IMR-90 (cell line): Measurements from ENCODE around the gene LGI4. TPM values are rescaled to one million over a fixed set of nuclear protein-coding genes. Genes with fewer than 3 reads are reported as not detected.

Experiments used
- ATAC-seq: fragments of 200-7000 bp; cut with Tn5 transposase; 2 replicates; pipeline ENCODE4 v1.9.1; 2020; ENCODE audit warnings: low read depth, mild to moderate bottlenecking, moderate library complexity
- BruUV-seq: library from RNA; stranded (reverse); fragments of 400-500 nt; replicated peaks from 2 replicates; lab custom pipeline; 2021; lab: Mats Ljungman, UMichigan
- CTCF ChIA-PET: fragments of 300-600 bp; formaldehyde crosslinking; extraction: SDS; loops from one replicate; lab custom pipeline; 2021; ENCODE audit warnings: antibody characterized with exemption; lab: Yijun Ruan, JAX
- POLR2A ChIA-PET: fragments of 300-600 bp; sonication (Branson Sonifier 250); formaldehyde crosslinking; loops from one replicate; lab custom pipeline; 2022; ENCODE audit warnings: antibody characterized with exemption; ENCODE audit not compliant: unreplicated experiment; lab: Charles Lee
- DNase-seq: peaks from one replicate; pipeline ENCODE4 v3.0.0; 2013
- H2AFZ ChIP-seq: replicated peaks from 2 replicates; pipeline ENCODE3; 2013; ENCODE audit warnings: low read length, mild to moderate bottlenecking; ENCODE audit not compliant: poor library complexity
- H2AK5ac ChIP-seq: 2 replicates; pipeline ENCODE4 v1.6.1; 2013; ENCODE audit warnings: low read depth, low read length, inconsistent platforms
- H2AK9ac ChIP-seq: replicated peaks from 2 replicates; pipeline ENCODE3; 2013; ENCODE audit warnings: mild to moderate bottlenecking, low read depth, low read length, moderate library complexity; ENCODE audit not compliant: poor library complexity
- H2BK120ac ChIP-seq: 2 replicates; pipeline ENCODE4 v1.6.1; 2013; ENCODE audit warnings: low read depth, low read length, inconsistent platforms
- H2BK15ac ChIP-seq: 3 replicates; pipeline ENCODE4 v1.6.1; 2013; ENCODE audit warnings: low read depth, low read length, inconsistent platforms
- H2BK20ac ChIP-seq: 2 replicates; pipeline ENCODE4 v1.6.1; 2013; ENCODE audit warnings: low read depth, mild to moderate bottlenecking, inconsistent platforms, low read length, moderate library complexity
- H2BK5ac ChIP-seq: 2 replicates; pipeline ENCODE4 v1.6.1; 2013; ENCODE audit warnings: mild to moderate bottlenecking, low read depth, low read length, inconsistent platforms; ENCODE audit not compliant: poor library complexity, severe bottlenecking
- H3K14ac ChIP-seq: replicated peaks from 2 replicates; pipeline ENCODE4 v1.6.1; 2013; ENCODE audit warnings: low read depth, low read length, inconsistent platforms
- H3K18ac ChIP-seq: 2 replicates; pipeline ENCODE4 v1.6.1; 2013; ENCODE audit warnings: low read depth, low read length, control low read depth
- H3K23ac ChIP-seq: 2 replicates; pipeline ENCODE4 v1.6.1; 2013; ENCODE audit warnings: low read depth, low read length, inconsistent platforms
- H3K27ac ChIP-seq: 2 replicates; pipeline ENCODE4 v1.5.1; 2013; ENCODE audit warnings: mild to moderate bottlenecking, control low read depth, low read length; ENCODE audit not compliant: insufficient read depth
- H3K27me3 ChIP-seq: 2 replicates; pipeline ENCODE4 v1.6.1; 2013; ENCODE audit warnings: low read length; ENCODE audit not compliant: control insufficient read depth, insufficient read depth
- H3K36me3 ChIP-seq: 2 replicates; pipeline ENCODE4 v1.6.1; 2013; ENCODE audit warnings: low read length, mixed read lengths; ENCODE audit not compliant: control insufficient read depth, insufficient read depth
- H3K4ac ChIP-seq: 2 replicates; pipeline ENCODE4 v1.6.1; 2013; ENCODE audit warnings: low read depth, low read length, inconsistent platforms
- H3K4me1 ChIP-seq: 2 replicates; pipeline ENCODE4 v1.6.1; 2013; ENCODE audit warnings: low read length, mixed read lengths; ENCODE audit not compliant: control insufficient read depth, insufficient read depth
- H3K4me2 ChIP-seq: 2 replicates; pipeline ENCODE4 v1.6.1; 2013; ENCODE audit warnings: low read depth, mild to moderate bottlenecking, control low read depth, low read length, moderate library complexity
- H3K4me3 ChIP-seq: 2 replicates; pipeline ENCODE4 v1.5.1; 2013; ENCODE audit warnings: low read depth, mild to moderate bottlenecking, control low read depth, low read length, moderate library complexity; ENCODE audit not compliant: insufficient read depth
- H3K56ac ChIP-seq: 2 replicates; pipeline ENCODE4 v1.6.1; 2013; ENCODE audit warnings: low read length, inconsistent platforms; ENCODE audit not compliant: insufficient read depth; ENCODE audit errors: extremely low read depth
- H3K79me1 ChIP-seq, 2 experiments: 2 replicates each; pipeline ENCODE4 v1.6.1; 2013; ENCODE audit warnings: low read length in 2 of 2, inconsistent platforms in 1 of 2, low read depth in 1 of 2
- H3K9ac ChIP-seq: 2 replicates; pipeline ENCODE4 v1.6.1; 2013; ENCODE audit warnings: low read depth, low read length, control low read depth
- H3K9me1 ChIP-seq: 2 replicates; pipeline ENCODE4 v1.6.1; 2013; ENCODE audit warnings: low read length, inconsistent platforms; ENCODE audit not compliant: insufficient read depth
- H3K9me3 ChIP-seq: 2 replicates; pipeline ENCODE4 v1.6.1; 2013; ENCODE audit warnings: low read length; ENCODE audit not compliant: control insufficient read depth, insufficient read depth
- H4K20me1 ChIP-seq: 2 replicates; pipeline ENCODE4 v1.6.1; 2013; ENCODE audit warnings: low read length, inconsistent platforms; ENCODE audit not compliant: insufficient read depth
- H4K5ac ChIP-seq: 2 replicates; pipeline ENCODE4 v1.6.1; 2013; ENCODE audit warnings: mild to moderate bottlenecking, low read depth, low read length, control low read depth
- H4K8ac ChIP-seq, 2 experiments: 2 replicates each; pipeline ENCODE4 v1.6.1; 2013; ENCODE audit warnings: low read depth in 2 of 2, low read length in 2 of 2, control low read depth in 1 of 2, inconsistent platforms in 1 of 2
- H4K91ac ChIP-seq: 2 replicates; pipeline ENCODE4 v1.6.1; 2013; ENCODE audit warnings: low read depth, low read length, inconsistent platforms; ENCODE audit not compliant: insufficient read depth
- RCOR1 ChIP-seq: IDR thresholded peaks from 2 replicates; pipeline ENCODE4 v1.6.1; 2012; ENCODE audit warnings: mild to moderate bottlenecking, low read length, improper control_type of control experiment; ENCODE audit not compliant: insufficient replicate concordance
- WGBS, 2 experiments: methylation state at CpG; one replicate each; pipeline versions ENCODE4 v1.1.5 to v1.1.7; 2013; ENCODE audit warnings: missing lambda C conversion rate in 2 of 2; ENCODE audit not compliant: insufficient read length in 1 of 2; ENCODE audit errors: extremely low coverage in 2 of 2; 5-methylcytosine and 5-hydroxymethylcytosine counted together
- dilution Hi-C: fragments of 300-500 bp; cut with HindIII; formaldehyde crosslinking; loops from one replicate; pipeline ENCODE4 v1.14.3; 2018; ENCODE audit warnings: low sequenced_read_pairs; ENCODE audit not compliant: unreplicated experiment
- in situ Hi-C: fragments of 300-500 bp; cut with MboI; formaldehyde crosslinking; loops from 3 replicates; pipeline ENCODE4 v1.14.3; 2019; ENCODE audit warnings: low sequenced_read_pairs, inconsistent platforms, mixed read lengths
- intact Hi-C: fragments of 100-400 bp; cut with micrococcal nuclease; formaldehyde crosslinking; loops from 2 replicates; pipeline ENCODE4 v1.10.0; 2022
- polyA plus RNA-seq, 3 experiments: library from polyadenylated mRNA; depleted of rRNA; stranded (reverse); fragments of >200 nt; gene quantifications; 2 replicates each; pipeline ENCODE4 v1.2.3, GENCODE V29; 2012; ENCODE audit warnings: low replicate concordance in 1 of 3
- total RNA-seq: library from RNA; depleted of rRNA; stranded (reverse); fragments of >200 nt; gene quantifications from 2 replicates; pipeline ENCODE4 v1.2.3, GENCODE V29; 2012

LGI4 gene
- total and polyA plus RNA-seq, 2 of the 4 experiments (the other 2 are of a cell fraction) = 0.10 TPM; not detected in 1

DNA sequence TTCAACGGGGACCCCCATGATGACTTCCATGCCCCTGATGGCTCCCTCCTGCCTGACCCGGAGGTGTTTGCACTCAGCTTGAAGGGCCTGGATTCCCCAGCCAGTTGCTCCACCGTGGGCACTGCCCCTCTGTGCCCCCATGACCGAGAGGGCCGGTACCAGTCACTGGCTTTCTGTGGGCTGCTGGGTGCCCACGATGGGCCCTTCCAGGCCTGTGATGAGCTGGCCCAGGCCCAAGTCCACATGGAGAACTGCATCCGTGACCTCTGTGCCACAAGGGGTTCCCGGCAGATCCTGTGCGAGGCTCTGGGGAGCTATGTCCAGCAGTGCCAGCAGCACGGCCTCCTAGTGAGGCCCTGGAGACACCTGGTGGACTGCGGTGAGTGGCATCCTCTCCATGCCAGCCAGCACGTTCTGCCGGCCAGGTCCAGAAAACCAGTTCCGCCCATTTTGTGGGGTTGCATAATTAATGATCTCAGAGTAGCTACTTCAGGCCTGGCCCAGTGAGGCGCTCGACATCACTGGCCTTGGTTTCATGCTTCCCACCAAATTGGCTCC is 54.2 kb downstream of the LGI4 start:
- in situ Hi-C loops (no loop called here), intact Hi-C loops (no loop called here), dilution Hi-C loops (no loop called here)
- Histone ChIP-seq H3K23ac (no peak overlapping the region), H4K20me1 (no peaks in the 10 kb centered on the region), H3K36me3 (no peaks in the 10 kb centered on the region), H3K14ac (no peak overlapping the region), H2AFZ (no peak overlapping the region), H3K9me3 (no peaks in the 10 kb centered on the region; the same call in 1 of the 2 replicates), H2BK120ac (no peak overlapping the region), H3K4ac (no peak overlapping the region), H2AK9ac (no peak overlapping the region), H2AK5ac (no peak overlapping the region), H3K4me1 (no peaks in the 10 kb centered on the region), H3K79me1 (no peaks in the 10 kb centered on the region), H4K91ac (no peak overlapping the region), H3K27ac (no peak overlapping the region), H3K4me2 (no peak overlapping the region), H3K9ac (no peak overlapping the region), H3K27me3 (peaks cover 9% of the 10 kb centered on the region), H2BK15ac (no peak overlapping the region), H3K56ac (no peak overlapping the region), H4K8ac (no peak overlapping the region), H3K9me1 (no peaks in the 10 kb centered on the region), H2BK20ac (no peak overlapping the region), H3K18ac (no peak overlapping the region), H4K5ac (no peak overlapping the region), H3K4me3 (no peak overlapping the region), H2BK5ac (no peak overlapping the region)
- no peak for DNase-seq
- no TSS peak for BruUV-seq
- ChIA-PET POLR2A (interaction anchor here (0.5 kb wide), 1 partner anchor 207 kb away, joined by 3 read pairs; no protein-coding TSS in a partner anchor), CTCF (no interaction called here)
- no peak for ATAC-seq
- WGBS, 2 experiments = 75% methylated on average over 9 of the region's 16 CpGs; no CpG with 5 or more reads in 1 of the 2 experiments
- TF ChIP-seq RCOR1 = no peak
